GM23338 (cell line): ENCODE data around the gene THSD4. TPM values are rescaled to one million over a fixed set of nuclear protein-coding genes. Genes with fewer than 3 reads are reported as not detected.

ENCODE experiments used
- ATAC-seq: fragments of 200-7000 bp; cut with Tn5 transposase; 3 replicates; pipeline ENCODE4 v1.9.1; 2020
- DNase-seq: peaks from one replicate; pipeline ENCODE4 v3.0.0-alpha.2; 2015; ENCODE audit warnings: low spot score
- H2AFZ ChIP-seq: fragments of 200-600 bp; sonication (generic); 2 replicates; pipeline ENCODE4 v1.8.0; 2016; ENCODE audit warnings: antibody characterized with exemption, mild to moderate bottlenecking, moderate library complexity
- H3F3A ChIP-seq: fragments of 200-600 bp; sonication (generic); replicated peaks from 2 replicates; pipeline ENCODE4 v1.8.0; 2017; ENCODE audit warnings: antibody characterized with exemption, mixed run types, low read depth
- H3K27ac ChIP-seq: fragments of 200-600 bp; sonication (generic); 2 replicates; pipeline ENCODE4 v1.6.1; 2016; ENCODE audit warnings: low read depth
- H3K27me3 ChIP-seq: fragments of 200-600 bp; sonication (generic); 2 replicates; pipeline ENCODE4 v1.8.0; 2016; ENCODE audit warnings: mild to moderate bottlenecking, mixed run types, moderate library complexity; ENCODE audit not compliant: insufficient read depth
- H3K36me3 ChIP-seq: fragments of 200-600 bp; sonication (generic); 2 replicates; pipeline ENCODE4 v1.8.0; 2016; ENCODE audit warnings: mild to moderate bottlenecking; ENCODE audit not compliant: insufficient read depth
- H3K4me1 ChIP-seq: fragments of 200-600 bp; sonication (generic); 2 replicates; pipeline ENCODE4 v1.8.0; 2016; ENCODE audit warnings: mild to moderate bottlenecking, moderate library complexity; ENCODE audit not compliant: insufficient read depth
- H3K4me2 ChIP-seq: fragments of 200-600 bp; sonication (generic); 2 replicates; pipeline ENCODE4 v1.7.1; 2017; ENCODE audit warnings: mixed run types
- H3K4me3 ChIP-seq: fragments of 200-600 bp; sonication (generic); 2 replicates; pipeline ENCODE4 v1.6.1; 2016; ENCODE audit warnings: mixed run types
- H3K79me2 ChIP-seq: fragments of 200-600 bp; sonication (generic); replicated peaks from 2 replicates; pipeline ENCODE4 v1.8.0; 2017; ENCODE audit warnings: mild to moderate bottlenecking; ENCODE audit not compliant: insufficient read depth
- H3K9me2 ChIP-seq: fragments of 200-600 bp; sonication (generic); 2 replicates; pipeline ENCODE4 v1.8.0; 2017; ENCODE audit not compliant: insufficient read depth
- H4K20me1 ChIP-seq: fragments of 200-600 bp; sonication (generic); replicated peaks from 2 replicates; pipeline ENCODE4 v1.8.0; 2017; ENCODE audit warnings: mild to moderate bottlenecking; ENCODE audit not compliant: insufficient read depth
- H3K27ac Mint-ChIP-seq: 2 replicates; pipeline ENCODE4 v1.8.0; 2020; ENCODE audit warnings: inconsistent platforms, mild to moderate bottlenecking, moderate library complexity, mixed read lengths
- H3K27me3 Mint-ChIP-seq: 3 replicates; pipeline ENCODE4 v1.8.0; 2022; ENCODE audit warnings: low read depth, mild to moderate bottlenecking, moderate library complexity, mixed read lengths, inconsistent platforms; ENCODE audit not compliant: insufficient read depth, poor library complexity
- H3K36me3 Mint-ChIP-seq: 3 replicates; pipeline ENCODE4 v1.8.0; 2021; ENCODE audit warnings: low read depth, mild to moderate bottlenecking, inconsistent platforms, moderate library complexity, mixed read lengths
- H3K4me1 Mint-ChIP-seq: 3 replicates; pipeline ENCODE4 v1.8.0; 2020; ENCODE audit warnings: mild to moderate bottlenecking, inconsistent platforms, mixed read lengths
- H3K4me3 Mint-ChIP-seq: 3 replicates; pipeline ENCODE4 v1.8.0; 2021; ENCODE audit warnings: moderate library complexity, mild to moderate bottlenecking, inconsistent platforms, mixed read lengths
- H3K9me3 Mint-ChIP-seq: 3 replicates; pipeline ENCODE4 v1.8.0; 2020; ENCODE audit warnings: moderate library complexity, mild to moderate bottlenecking, inconsistent platforms, mixed read lengths
- CREB1 ChIP-seq: fragments of 250-450 bp; sonication (Bioruptor Pico); IDR thresholded peaks from 2 replicates; pipeline ENCODE4 v1.5.0; 2020; ENCODE audit warnings: low read depth, mild to moderate bottlenecking, moderate library complexity
- ETS1 ChIP-seq: IDR thresholded peaks from 2 replicates; pipeline ENCODE4 v1.6.1; 2016; ENCODE audit warnings: antibody characterized with exemption
- EZH2 ChIP-seq: fragments of 200-600 bp; sonication (generic); IDR thresholded peaks from one replicate; pipeline ENCODE4 v1.8.0; 2017; ENCODE audit warnings: antibody characterized with exemption, mild to moderate bottlenecking, low read depth; ENCODE audit not compliant: unreplicated experiment
- EZH2phosphoT487 ChIP-seq: fragments of 200-600 bp; sonication (generic); IDR thresholded peaks from one replicate; pipeline ENCODE4 v1.8.1; 2018; ENCODE audit warnings: antibody characterized with exemption; ENCODE audit not compliant: unreplicated experiment
- JUNB ChIP-seq: IDR thresholded peaks from one replicate; pipeline ENCODE4 v1.6.1; 2016; ENCODE audit warnings: antibody characterized with exemption; ENCODE audit not compliant: unreplicated experiment
- NANOG ChIP-seq: IDR thresholded peaks from 2 replicates; pipeline ENCODE4 v1.6.1; 2016; ENCODE audit warnings: antibody characterized with exemption, borderline replicate concordance
- POLR2AphosphoS5 ChIP-seq: IDR thresholded peaks from 2 replicates; pipeline ENCODE4 v1.6.1; 2016; ENCODE audit warnings: antibody characterized with exemption, low read depth
- REST ChIP-seq: IDR thresholded peaks from one replicate; pipeline ENCODE4 v1.6.1; 2018; ENCODE audit warnings: antibody characterized with exemption; ENCODE audit not compliant: unreplicated experiment
- STAT1 ChIP-seq: IDR thresholded peaks from one replicate; pipeline ENCODE4 v1.6.1; 2016; ENCODE audit warnings: antibody characterized with exemption; ENCODE audit not compliant: unreplicated experiment
- ZNF114 ChIP-seq: fragments of 250-450 bp; sonication (Bioruptor Pico); IDR thresholded peaks from 2 replicates; pipeline ENCODE4 v1.5.0; 2020; ENCODE audit warnings: mild to moderate bottlenecking, moderate library complexity
- ZNF331 ChIP-seq: fragments of 250-450 bp; sonication (Bioruptor Pico); IDR thresholded peaks from 2 replicates; pipeline ENCODE4 v1.5.0; 2020; ENCODE audit warnings: low read depth, mild to moderate bottlenecking, moderate library complexity
- ZNF462 ChIP-seq: fragments of 250-450 bp; sonication (Bioruptor Pico); IDR thresholded peaks from 2 replicates; pipeline ENCODE4 v1.5.0; 2020; ENCODE audit warnings: mild to moderate bottlenecking, moderate library complexity
- polyA plus RNA-seq: library from polyadenylated mRNA; unstranded; fragments of >200 nt; fragmentation: Nextera tagmentation; extraction: Ambion mirVana; gene quantifications from 2 replicates; pipeline ENCODE4 v1.2.1, GENCODE V29; 2016
- total RNA-seq: library from RNA; depleted of rRNA; stranded (reverse); fragments of >200 nt; shearing (Covaris generic); gene quantifications from 2 replicates; pipeline ENCODE4 v1.2.3, GENCODE V29; 2014
- TF ChIP-seq, protein P1 (sequence below), 2 experiments: fragments of 200-600 bp in 1 of 2; sonication (generic) in 1 of 2; conservative IDR thresholded peaks; 2 replicates each; pipeline versions ENCODE4 v1.5.1 to v1.6.1; 2016 to 2017; ENCODE audit warnings: antibody characterized with exemption in 2 of 2, low read depth in 2 of 2, mild to moderate bottlenecking in 2 of 2, moderate library complexity in 1 of 2

THSD4 gene
- total and polyA plus RNA-seq, 2 experiments from 2014 or later = 2.0 to 7.4 TPM

GRCh38 chr15:71806452-71806931 is 691.2 kb downstream of the THSD4 start:
- H3F3A ChIP-seq = peaks cover 7% of the 10 kb centered on the region; the same call in 1 of the 2 replicates
- Mint-ChIP-seq H3K36me3 (no peaks in the 10 kb centered on the region; the same call in 2 of the 3 replicates), H3K27me3 (peaks cover 15% of the 10 kb centered on the region), H3K9me3 (no peaks in the 10 kb centered on the region), H3K27ac (peak overlapping the region; percentile 86; the same call in 1 of the 2 replicates), H3K4me3 (peak overlapping the region; percentile 58), H3K4me1 (peaks cover 35% of the 10 kb centered on the region)
- H3K9me2 ChIP-seq = no peaks in the 10 kb centered on the region
- H3K4me3 ChIP-seq = peak overlapping the region; percentile 46; the same call in 1 of the 2 replicates
- no peaks in the 10 kb centered on the region for H3K27me3 ChIP-seq
- ATAC-seq = peak; percentile 3; the same call in 1 of the 3 replicates
- peaks cover 25% of the 10 kb centered on the region for H3K4me1 ChIP-seq
- peak; percentile 37 for DNase-seq
- no peak for TF ChIP-seq ZNF462 (CRISPR knock-in tag)
- TF ChIP-seq, protein P1, sequence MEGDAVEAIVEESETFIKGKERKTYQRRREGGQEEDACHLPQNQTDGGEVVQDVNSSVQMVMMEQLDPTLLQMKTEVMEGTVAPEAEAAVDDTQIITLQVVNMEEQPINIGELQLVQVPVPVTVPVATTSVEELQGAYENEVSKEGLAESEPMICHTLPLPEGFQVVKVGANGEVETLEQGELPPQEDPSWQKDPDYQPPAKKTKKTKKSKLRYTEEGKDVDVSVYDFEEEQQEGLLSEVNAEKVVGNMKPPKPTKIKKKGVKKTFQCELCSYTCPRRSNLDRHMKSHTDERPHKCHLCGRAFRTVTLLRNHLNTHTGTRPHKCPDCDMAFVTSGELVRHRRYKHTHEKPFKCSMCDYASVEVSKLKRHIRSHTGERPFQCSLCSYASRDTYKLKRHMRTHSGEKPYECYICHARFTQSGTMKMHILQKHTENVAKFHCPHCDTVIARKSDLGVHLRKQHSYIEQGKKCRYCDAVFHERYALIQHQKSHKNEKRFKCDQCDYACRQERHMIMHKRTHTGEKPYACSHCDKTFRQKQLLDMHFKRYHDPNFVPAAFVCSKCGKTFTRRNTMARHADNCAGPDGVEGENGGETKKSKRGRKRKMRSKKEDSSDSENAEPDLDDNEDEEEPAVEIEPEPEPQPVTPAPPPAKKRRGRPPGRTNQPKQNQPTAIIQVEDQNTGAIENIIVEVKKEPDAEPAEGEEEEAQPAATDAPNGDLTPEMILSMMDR (conservative IDR thresholded peaks at IDR 0.05; ENCODE audit: low read depth in 2 of 2) = no peak
- TF ChIP-seq EZH2 = no peak
- TF ChIP-seq POLR2AphosphoS5 = no peak
- TF ChIP-seq ZNF331 (CRISPR knock-in tag) = no peak
- TF ChIP-seq ETS1 = no peak
- no peak for TF ChIP-seq STAT1
- no peak for TF ChIP-seq JUNB
- no peak for TF ChIP-seq CREB1 (CRISPR knock-in tag)
- TF ChIP-seq ZNF114 (CRISPR knock-in tag) = no peak
- no peak for TF ChIP-seq EZH2phosphoT487
- no peak for TF ChIP-seq NANOG
- no peak for TF ChIP-seq REST
- no peaks in the 10 kb centered on the region for H3K36me3 ChIP-seq
- no peaks in the 10 kb centered on the region for H4K20me1 ChIP-seq
- peak overlapping the region; percentile 90 for H2AFZ ChIP-seq
- H3K79me2 ChIP-seq = no peaks in the 10 kb centered on the region
- peak overlapping the region; percentile 82 for H3K27ac ChIP-seq
- H3K4me2 ChIP-seq = peak overlapping the region; percentile 72
